H9 (cell line): ENCODE results near the gene RNF183. TPM values are rescaled to one million over a fixed set of nuclear protein-coding genes. Genes with fewer than 3 reads are reported as not detected.

Experiments used
- DNase-seq: peaks from one replicate; pipeline ENCODE4 v3.0.0-alpha.2; 2017
- H2AFZ ChIP-seq: one replicate; pipeline ENCODE4 v1.6.1; 2013; ENCODE audit warnings: mild to moderate bottlenecking, low read length, control low read depth, moderate library complexity
- H2AK5ac ChIP-seq: 2 replicates; pipeline ENCODE4 v1.6.1; 2013; ENCODE audit warnings: low read length, control low read depth, mixed read lengths; ENCODE audit not compliant: insufficient read length
- H2BK120ac ChIP-seq: one replicate; pipeline ENCODE4 v1.6.1; 2013; ENCODE audit warnings: low read depth, mild to moderate bottlenecking, low read length, control low read depth, inconsistent platforms; ENCODE audit not compliant: poor library complexity, severe bottlenecking
- H2BK12ac ChIP-seq: 2 replicates; pipeline ENCODE4 v1.6.1; 2013; ENCODE audit warnings: low read length, control low read depth, mixed read lengths, low read depth; ENCODE audit not compliant: insufficient read length
- H2BK15ac ChIP-seq: 2 replicates; pipeline ENCODE4 v1.6.1; 2013; ENCODE audit warnings: low read depth, low read length, control low read depth
- H2BK20ac ChIP-seq: one replicate; pipeline ENCODE4 v1.6.1; 2013; ENCODE audit warnings: low read depth, mild to moderate bottlenecking, low read length, control low read depth, inconsistent platforms; ENCODE audit not compliant: poor library complexity, severe bottlenecking
- H2BK5ac ChIP-seq: 2 replicates; pipeline ENCODE4 v1.6.1; 2013; ENCODE audit warnings: low read length, control low read depth, mixed read lengths; ENCODE audit not compliant: insufficient read length
- H3K14ac ChIP-seq: 2 replicates; pipeline ENCODE4 v1.6.1; 2013; ENCODE audit warnings: low read length, control low read depth; ENCODE audit not compliant: insufficient read depth
- H3K18ac ChIP-seq: 2 replicates; pipeline ENCODE4 v1.6.1; 2013; ENCODE audit warnings: low read depth, mild to moderate bottlenecking, mixed read lengths, low read length, control low read depth; ENCODE audit not compliant: insufficient read length
- H3K23ac ChIP-seq: 2 replicates; pipeline ENCODE4 v1.6.1; 2013; ENCODE audit warnings: low read length, control low read depth, mixed read lengths, low read depth; ENCODE audit not compliant: insufficient read length
- H3K23me2 ChIP-seq: 2 replicates; pipeline ENCODE4 v1.6.1; 2013; ENCODE audit warnings: low read depth, mild to moderate bottlenecking, mixed read lengths, low read length, control low read depth; ENCODE audit not compliant: insufficient read length, poor library complexity, severe bottlenecking
- H3K27ac ChIP-seq: 2 replicates; pipeline ENCODE4 v1.5.1; 2013; ENCODE audit warnings: low read length, control low read depth, mixed read lengths, low read depth; ENCODE audit not compliant: insufficient read length
- H3K27me3 ChIP-seq: 2 replicates; pipeline ENCODE4 v1.6.1; 2013; ENCODE audit warnings: low read length, control low read depth, inconsistent platforms; ENCODE audit not compliant: insufficient read depth
- H3K4ac ChIP-seq: 2 replicates; pipeline ENCODE4 v1.6.1; 2013; ENCODE audit warnings: low read depth, mild to moderate bottlenecking, control low read depth, inconsistent platforms, low read length, moderate library complexity
- H3K4me1 ChIP-seq: 2 replicates; pipeline ENCODE4 v1.6.1; 2013; ENCODE audit warnings: low read length, control low read depth, inconsistent platforms; ENCODE audit not compliant: insufficient read depth
- H3K4me2 ChIP-seq: 2 replicates; pipeline ENCODE4 v1.6.1; 2013; ENCODE audit warnings: low read length, control low read depth, mixed read lengths; ENCODE audit not compliant: insufficient read length, insufficient read depth
- H3K56ac ChIP-seq: 2 replicates; pipeline ENCODE4 v1.6.1; 2013; ENCODE audit warnings: low read depth, mild to moderate bottlenecking, mixed read lengths, low read length, control low read depth; ENCODE audit not compliant: insufficient read length
- H3K79me1 ChIP-seq: 2 replicates; pipeline ENCODE4 v1.6.1; 2013; ENCODE audit warnings: low read depth, mild to moderate bottlenecking, moderate library complexity, low read length, control low read depth, inconsistent platforms; ENCODE audit not compliant: insufficient read depth, poor library complexity, severe bottlenecking
- H3K79me2 ChIP-seq: 2 replicates; pipeline ENCODE4 v1.6.1; 2013; ENCODE audit warnings: low read length, control low read depth, inconsistent platforms; ENCODE audit not compliant: insufficient read depth
- H3K9ac ChIP-seq: 2 replicates; pipeline ENCODE4 v1.6.1; 2013; ENCODE audit warnings: low read length, control low read depth, mixed read lengths; ENCODE audit not compliant: insufficient read length; ENCODE audit errors: extremely low read depth
- H3K9me3 ChIP-seq: one replicate; pipeline ENCODE4 v1.6.1; 2013; ENCODE audit warnings: low read depth, low read length, inconsistent platforms; ENCODE audit not compliant: control insufficient read depth
- H3T11ph ChIP-seq: one replicate; pipeline ENCODE4 v1.6.1; 2013; ENCODE audit warnings: mild to moderate bottlenecking, low read length, control low read depth, inconsistent platforms
- H4K20me1 ChIP-seq: one replicate; pipeline ENCODE4 v1.6.1; 2013; ENCODE audit not compliant: control insufficient read depth, insufficient read length, insufficient read depth
- H4K5ac ChIP-seq: 2 replicates; pipeline ENCODE4 v1.6.1; 2013; ENCODE audit warnings: low read depth, mild to moderate bottlenecking, mixed read lengths, low read length, control low read depth; ENCODE audit not compliant: insufficient read length
- H4K8ac ChIP-seq: replicated peaks from 2 replicates; pipeline ENCODE4 v1.6.1; 2013; ENCODE audit warnings: low read length, control low read depth, mixed read lengths, low read depth; ENCODE audit not compliant: insufficient read length
- H4K91ac ChIP-seq: 2 replicates; pipeline ENCODE4 v1.6.1; 2013; ENCODE audit warnings: low read depth, mild to moderate bottlenecking, moderate library complexity, mixed read lengths, low read length, control low read depth; ENCODE audit not compliant: insufficient read length
- H3K27ac Mint-ChIP-seq, 3 experiments: 2 replicates in 2 of 3; 3 replicates in 1 of 3; pipeline ENCODE4 v1.8.0; 2020 to 2021; ENCODE audit warnings: mixed read lengths in 3 of 3, mild to moderate bottlenecking in 1 of 3, moderate library complexity in 1 of 3
- H3K27me3 Mint-ChIP-seq: 2 replicates; pipeline ENCODE4 v1.8.0; 2021; ENCODE audit warnings: low read depth, mild to moderate bottlenecking, moderate library complexity, mixed read lengths
- H3K36me3 Mint-ChIP-seq, 3 experiments: 2 replicates in 2 of 3; 3 replicates in 1 of 3; pipeline ENCODE4 v1.8.0; 2020 to 2021; ENCODE audit warnings: low read depth in 3 of 3, mixed read lengths in 3 of 3; ENCODE audit not compliant: insufficient read depth in 1 of 3
- H3K4me1 Mint-ChIP-seq, 2 experiments: 2 replicates each; pipeline ENCODE4 v1.8.0; 2020; ENCODE audit warnings: mixed read lengths in 2 of 2
- H3K4me3 Mint-ChIP-seq, 2 experiments: 2 replicates in 1 of 2; 3 replicates in 1 of 2; pipeline ENCODE4 v1.8.0; 2020 to 2021; ENCODE audit warnings: mild to moderate bottlenecking in 2 of 2, mixed read lengths in 2 of 2, moderate library complexity in 1 of 2
- H3K9me3 Mint-ChIP-seq, 2 experiments: 2 replicates in 1 of 2; 3 replicates in 1 of 2; pipeline ENCODE4 v1.8.0; 2020; ENCODE audit warnings: mild to moderate bottlenecking in 2 of 2, mixed read lengths in 2 of 2, moderate library complexity in 1 of 2
- CTCF ChIP-seq: fragments of 200-600 bp; sonication (generic); conservative IDR thresholded peaks from 3 replicates; pipeline ENCODE4 v1.8.0; 2021; ENCODE audit warnings: antibody characterized with exemption, mild to moderate bottlenecking
- WGBS: extraction: QIAGEN DNeasy Blood & Tissue Kit; methylation state at CpG from one replicate; pipeline ENCODE4 v1.1.7; 2013; ENCODE audit warnings: missing lambda C conversion rate, low lambda C conversion rate, mixed read lengths; ENCODE audit not compliant: insufficient read length; ENCODE audit errors: extremely low coverage; 5-methylcytosine and 5-hydroxymethylcytosine counted together
- total RNA-seq: library from RNA; stranded (reverse); gene quantifications from 2 replicates; pipeline ENCODE4 v1.2.1, GENCODE V29; 2021

The RNF183 gene
- total RNA-seq, 1 experiment from 2014 or later: 0.33 TPM

GRCh38 chr9:113310538-113310937 is 7.4 kb upstream of the RNF183 start:
- no peak overlapping the region for H3K4me3 Mint-ChIP-seq
- H3K9me3 ChIP-seq: no peaks in the 10 kb centered on the region
- no peak overlapping the region for H2BK15ac ChIP-seq
- H4K20me1 ChIP-seq: no peaks in the 10 kb centered on the region
- no peaks in the 10 kb centered on the region for H3K9me3 Mint-ChIP-seq
- H2AK5ac ChIP-seq: no peak overlapping the region
- H2BK120ac ChIP-seq: no peak overlapping the region
- H3K79me2 ChIP-seq: no peaks in the 10 kb centered on the region
- H3K56ac ChIP-seq: no peak overlapping the region
- no peak for TF ChIP-seq CTCF
- H3K4me2 ChIP-seq: no peak overlapping the region
- no peaks in the 10 kb centered on the region for H3K4me1 Mint-ChIP-seq
- H3K4ac ChIP-seq: no peak overlapping the region
- H3K23ac ChIP-seq: no peak overlapping the region
- H3K14ac ChIP-seq: no peak overlapping the region
- no peaks in the 10 kb centered on the region for H3K4me1 ChIP-seq
- H3K9ac ChIP-seq: no peak overlapping the region
- no peak overlapping the region for H4K5ac ChIP-seq
- no peak overlapping the region for H3K27ac Mint-ChIP-seq
- H3T11ph ChIP-seq: no peak overlapping the region
- no peak overlapping the region for H2BK5ac ChIP-seq
- H3K79me1 ChIP-seq: no peaks in the 10 kb centered on the region
- no peak overlapping the region for H4K91ac ChIP-seq
- no peaks in the 10 kb centered on the region for H3K27me3 ChIP-seq
- no peaks in the 10 kb centered on the region; the same call in 1 of the 2 replicates for H3K27me3 Mint-ChIP-seq
- no peak overlapping the region for H3K27ac ChIP-seq
- H3K36me3 Mint-ChIP-seq: no peaks in the 10 kb centered on the region
- no peak overlapping the region for H2BK20ac ChIP-seq
- no peak overlapping the region for H2AFZ ChIP-seq
- no peak for DNase-seq
- H3K23me2 ChIP-seq: no peaks in the 10 kb centered on the region
- no peak overlapping the region for H4K8ac ChIP-seq
- no CpG with 5 or more reads among the region's 3 CpGs for WGBS
- H3K18ac ChIP-seq: no peak overlapping the region
- H2BK12ac ChIP-seq: no peak overlapping the region
